Measurements from ENCODE around the gene PAQR8.

DNA sequence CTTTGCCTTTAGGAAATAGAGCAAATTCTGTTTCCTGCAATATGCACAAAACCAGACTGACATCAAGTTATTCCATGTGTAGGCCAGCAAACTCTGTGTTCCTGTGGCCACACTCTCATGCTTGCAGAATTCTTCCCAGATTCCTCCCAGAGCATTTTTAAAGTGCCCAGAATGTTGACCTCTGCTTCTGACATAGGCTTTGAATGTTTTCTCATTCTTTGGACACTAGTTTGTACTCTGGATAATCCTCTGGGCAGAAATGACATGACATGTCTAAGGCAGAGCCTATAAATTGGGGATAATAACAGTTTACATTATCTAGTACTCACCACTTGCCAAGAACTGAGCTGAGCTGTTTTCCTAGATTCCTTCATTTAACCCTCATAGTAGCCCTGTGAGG lies 49.0 kb downstream of the PAQR8 start:
- TF ChIP-seq, protein P1, sequence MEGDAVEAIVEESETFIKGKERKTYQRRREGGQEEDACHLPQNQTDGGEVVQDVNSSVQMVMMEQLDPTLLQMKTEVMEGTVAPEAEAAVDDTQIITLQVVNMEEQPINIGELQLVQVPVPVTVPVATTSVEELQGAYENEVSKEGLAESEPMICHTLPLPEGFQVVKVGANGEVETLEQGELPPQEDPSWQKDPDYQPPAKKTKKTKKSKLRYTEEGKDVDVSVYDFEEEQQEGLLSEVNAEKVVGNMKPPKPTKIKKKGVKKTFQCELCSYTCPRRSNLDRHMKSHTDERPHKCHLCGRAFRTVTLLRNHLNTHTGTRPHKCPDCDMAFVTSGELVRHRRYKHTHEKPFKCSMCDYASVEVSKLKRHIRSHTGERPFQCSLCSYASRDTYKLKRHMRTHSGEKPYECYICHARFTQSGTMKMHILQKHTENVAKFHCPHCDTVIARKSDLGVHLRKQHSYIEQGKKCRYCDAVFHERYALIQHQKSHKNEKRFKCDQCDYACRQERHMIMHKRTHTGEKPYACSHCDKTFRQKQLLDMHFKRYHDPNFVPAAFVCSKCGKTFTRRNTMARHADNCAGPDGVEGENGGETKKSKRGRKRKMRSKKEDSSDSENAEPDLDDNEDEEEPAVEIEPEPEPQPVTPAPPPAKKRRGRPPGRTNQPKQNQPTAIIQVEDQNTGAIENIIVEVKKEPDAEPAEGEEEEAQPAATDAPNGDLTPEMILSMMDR (IDR thresholded peaks at IDR 0.05; ENCODE audit: poor library complexity, severe bottlenecking): no peak
- TF ChIP-seq POLR2AphosphoS5 (IDR thresholded peaks at IDR 0.05) (no peak), EZH2 (IDR thresholded peaks at IDR 0.05; ENCODE audit: borderline replicate concordance, insufficient read depth, low read length, poor library complexity, severe bottlenecking) (no peak), SMC3 (conservative IDR thresholded peaks at IDR 0.05; ENCODE audit: poor library complexity) (no peak), RAD21 (conservative IDR thresholded peaks at IDR 0.05) (no peak), MXI1 (conservative IDR thresholded peaks at IDR 0.05; ENCODE audit: poor library complexity, severe bottlenecking) (no peak)
